ENCODE results near the gene CLIP2. TPM values are rescaled to one million over a fixed set of nuclear protein-coding genes. Genes with fewer than 3 reads are reported as not detected.
"Not testable (repeated sequence)": the region's sequence is repeated elsewhere in the genome, so short reads cannot be mapped to it uniquely, and the experiment has no call there.

CLIP2 gene
- total and polyA plus RNA-seq, 2 donors from 2014 or later = 5.8 to 19.1 TPM

- no peak for FAIRE-seq
These were observed 149.1 kb downstream of the CLIP2 start for GRCh38 chr7:74438327-74438726.

GRCh38 chr7:74439541-74439940 is 150.3 kb downstream of the CLIP2 start:
- peaks cover 0 to 6% (median 6%) of the 10 kb centered on the region in 3 donors for H3K4me1 ChIP-seq (ENCODE audit: control insufficient read depth in 2 of 3, insufficient read depth in 2 of 3, low read depth in 1 of 3, low read length in 3 of 3)
- FAIRE-seq (no peak), DNase-seq (peak in 1 of 5 donors; percentile 23)
- TF ChIP-seq, protein P1, sequence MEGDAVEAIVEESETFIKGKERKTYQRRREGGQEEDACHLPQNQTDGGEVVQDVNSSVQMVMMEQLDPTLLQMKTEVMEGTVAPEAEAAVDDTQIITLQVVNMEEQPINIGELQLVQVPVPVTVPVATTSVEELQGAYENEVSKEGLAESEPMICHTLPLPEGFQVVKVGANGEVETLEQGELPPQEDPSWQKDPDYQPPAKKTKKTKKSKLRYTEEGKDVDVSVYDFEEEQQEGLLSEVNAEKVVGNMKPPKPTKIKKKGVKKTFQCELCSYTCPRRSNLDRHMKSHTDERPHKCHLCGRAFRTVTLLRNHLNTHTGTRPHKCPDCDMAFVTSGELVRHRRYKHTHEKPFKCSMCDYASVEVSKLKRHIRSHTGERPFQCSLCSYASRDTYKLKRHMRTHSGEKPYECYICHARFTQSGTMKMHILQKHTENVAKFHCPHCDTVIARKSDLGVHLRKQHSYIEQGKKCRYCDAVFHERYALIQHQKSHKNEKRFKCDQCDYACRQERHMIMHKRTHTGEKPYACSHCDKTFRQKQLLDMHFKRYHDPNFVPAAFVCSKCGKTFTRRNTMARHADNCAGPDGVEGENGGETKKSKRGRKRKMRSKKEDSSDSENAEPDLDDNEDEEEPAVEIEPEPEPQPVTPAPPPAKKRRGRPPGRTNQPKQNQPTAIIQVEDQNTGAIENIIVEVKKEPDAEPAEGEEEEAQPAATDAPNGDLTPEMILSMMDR (IDR thresholded peaks at IDR 0.05; ENCODE audit: borderline replicate concordance, extremely low read depth, insufficient read depth) = no peak
- intact Hi-C loops (cut with DNase I) = no loop called here
- H3K9me3 ChIP-seq (ENCODE audit: control insufficient read depth in 2 of 3, insufficient read depth in 1 of 3, low read length in 3 of 3) = no peaks in the 10 kb centered on the region
- H3K27me3 ChIP-seq (ENCODE audit: control insufficient read depth, insufficient read depth, low read length) = no peaks in the 10 kb centered on the region
- no peak overlapping the region for H3K4me3 ChIP-seq (ENCODE audit: low read length in 3 of 3)
- H3K36me3 ChIP-seq (ENCODE audit: control insufficient read depth in 2 of 3, insufficient read depth in 3 of 3, low read length in 3 of 3) = no peaks in the 10 kb centered on the region
- no peak overlapping the region for H3K27ac ChIP-seq (ENCODE audit: low read depth in 2 of 2, low read length in 2 of 2)
- H3K9ac ChIP-seq (ENCODE audit: low read length in 3 of 3) = no peak overlapping the region

More at GRCh38 chr7:74438327-74438726, 149.1 kb downstream of the CLIP2 start:
- no peak overlapping the region for H3K4me3 ChIP-seq (ENCODE audit: low read length in 3 of 3)
- no peak for DNase-seq
- no peaks in the 10 kb centered on the region for H3K36me3 ChIP-seq (ENCODE audit: control insufficient read depth in 2 of 3, insufficient read depth in 3 of 3, low read length in 3 of 3)
- H3K27me3 ChIP-seq (ENCODE audit: control insufficient read depth, insufficient read depth, low read length) = no peaks in the 10 kb centered on the region
- peaks cover 0 to 6% (median 6%) of the 10 kb centered on the region in 3 donors for H3K4me1 ChIP-seq (ENCODE audit: control insufficient read depth in 2 of 3, insufficient read depth in 2 of 3, low read depth in 1 of 3, low read length in 3 of 3)
- intact Hi-C loops (cut with DNase I) = no loop called here
- TF ChIP-seq, protein P1 (IDR thresholded peaks at IDR 0.05; ENCODE audit: borderline replicate concordance, extremely low read depth, insufficient read depth) = no peak
- H3K9me3 ChIP-seq (ENCODE audit: control insufficient read depth in 2 of 3, insufficient read depth in 1 of 3, low read length in 3 of 3) = no peaks in the 10 kb centered on the region
- H3K9ac ChIP-seq (ENCODE audit: low read length in 3 of 3) = no peak overlapping the region
- no peak overlapping the region for H3K27ac ChIP-seq (ENCODE audit: low read depth in 2 of 2, low read length in 2 of 2)

DNA sequence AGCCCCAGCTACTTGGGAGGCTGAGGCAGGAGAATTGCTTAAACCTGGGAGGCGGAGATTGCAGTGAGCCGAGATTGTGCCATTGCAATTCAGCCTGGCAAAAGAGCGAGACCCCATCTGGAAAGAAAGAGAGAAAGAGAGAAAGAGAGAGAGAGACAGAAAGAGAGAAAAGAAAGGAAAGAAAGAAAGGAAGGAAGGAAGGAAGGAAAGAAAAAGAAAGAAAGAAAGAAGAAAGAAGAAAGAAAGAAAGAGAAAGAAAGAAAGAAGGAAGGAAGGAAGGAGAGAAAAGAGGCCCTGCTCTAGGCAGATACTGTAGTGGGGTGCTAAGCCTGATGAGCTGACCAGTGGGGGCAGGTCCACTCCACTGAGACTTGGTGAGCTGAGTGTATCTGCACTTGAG is 150.9 kb downstream of the CLIP2 start:
- intact Hi-C loops (cut with DNase I) = loop anchor here (10.0 kb wide), 1 partner anchor 125 kb away; no protein-coding TSS in a partner anchor
- FAIRE-seq; H3K9ac ChIP-seq (ENCODE audit: low read length in 3 of 3); H3K27me3 ChIP-seq (ENCODE audit: control insufficient read depth, insufficient read depth, low read length); H3K4me1 ChIP-seq (ENCODE audit: control insufficient read depth in 2 of 3, insufficient read depth in 2 of 3, low read depth in 1 of 3, low read length in 3 of 3); H3K36me3 ChIP-seq (ENCODE audit: control insufficient read depth in 2 of 3, insufficient read depth in 3 of 3, low read length in 3 of 3); H3K4me3 ChIP-seq (ENCODE audit: low read length in 3 of 3); H3K27ac ChIP-seq (ENCODE audit: low read depth in 2 of 2, low read length in 2 of 2); H3K9me3 ChIP-seq (ENCODE audit: control insufficient read depth in 2 of 3, insufficient read depth in 1 of 3, low read length in 3 of 3): not testable (repeated sequence)
- peak in 1 of 5 donors; percentile 3 for DNase-seq

DNA sequence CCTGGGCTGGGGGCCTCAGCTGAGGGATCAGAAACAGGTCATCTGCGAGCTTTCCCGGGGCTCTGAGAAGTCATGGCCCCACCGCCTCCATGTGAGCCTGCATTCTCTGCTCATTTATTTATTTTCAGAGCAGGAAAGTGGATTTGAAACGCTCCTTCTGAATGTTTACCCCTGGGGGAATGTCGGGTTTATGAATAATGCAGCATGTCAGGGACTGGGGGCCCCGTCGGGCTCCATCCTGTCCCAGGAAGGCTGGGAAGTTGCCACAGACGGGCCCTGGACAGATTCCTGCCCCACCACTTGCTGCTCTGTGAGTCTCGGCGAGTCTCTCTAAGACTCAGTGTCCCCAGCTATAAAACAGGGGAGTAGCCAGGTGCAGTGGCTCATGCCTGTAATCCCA is 152.6 kb downstream of the CLIP2 start:
- Histone ChIP-seq H3K27me3 (ENCODE audit: control insufficient read depth, insufficient read depth, low read length) (no peaks in the 10 kb centered on the region), H3K9ac (ENCODE audit: low read length in 3 of 3) (peak overlapping the region in 1 of 3 donors; percentile 19), H3K4me3 (ENCODE audit: low read length in 3 of 3) (no peak overlapping the region), H3K9me3 (ENCODE audit: control insufficient read depth in 2 of 3, insufficient read depth in 1 of 3, low read length in 3 of 3) (no peaks in the 10 kb centered on the region), H3K27ac (ENCODE audit: low read depth in 2 of 2, low read length in 2 of 2) (peak overlapping the region; percentile 43 to 59), H3K4me1 (ENCODE audit: control insufficient read depth in 2 of 3, insufficient read depth in 2 of 3, low read depth in 1 of 3, low read length in 3 of 3) (no peaks in the 10 kb centered on the region), H3K36me3 (ENCODE audit: control insufficient read depth in 2 of 3, insufficient read depth in 3 of 3, low read length in 3 of 3) (no peaks in the 10 kb centered on the region)
- intact Hi-C loops (cut with DNase I) = loop anchor here (10.0 kb wide), 1 partner anchor 123 kb away; no protein-coding TSS in a partner anchor
- TF ChIP-seq, protein P1 (IDR thresholded peaks at IDR 0.05; ENCODE audit: borderline replicate concordance, extremely low read depth, insufficient read depth) = no peak
- FAIRE-seq (no peak), DNase-seq (peak in 2 of 5 donors; percentile 33 to 40)

All from kidney (tissue), 14 donors.